Ishikawa (cell line): Measurements from ENCODE around the gene GRM3.

Source experiments
- CEBPB ChIP-seq: IDR thresholded peaks from 2 replicates; pipeline ENCODE4 v1.6.1; 2012
- CREB1 ChIP-seq: IDR thresholded peaks from 2 replicates; pipeline ENCODE4 v1.6.1; 2012; ENCODE audit warnings: low read depth
- EGR1 ChIP-seq: IDR thresholded peaks from 2 replicates; pipeline ENCODE4 v1.6.1; 2012
- EP300 ChIP-seq: IDR thresholded peaks from 2 replicates; pipeline ENCODE4 v1.6.1; 2012; ENCODE audit warnings: borderline replicate concordance
- FOXM1 ChIP-seq: IDR thresholded peaks from 2 replicates; pipeline ENCODE4 v1.6.1; 2012; ENCODE audit warnings: low read depth, borderline replicate concordance
- NFIC ChIP-seq: IDR thresholded peaks from 2 replicates; pipeline ENCODE4 v1.6.1; 2012
- RAD21 ChIP-seq: IDR thresholded peaks from 2 replicates; pipeline ENCODE4 v1.6.1; 2012; ENCODE audit warnings: low read depth
- TAF1 ChIP-seq: IDR thresholded peaks from 2 replicates; pipeline ENCODE4 v1.6.1; 2012; ENCODE audit warnings: low read depth, mild to moderate bottlenecking
- TEAD4 ChIP-seq: IDR thresholded peaks from 2 replicates; pipeline ENCODE4 v1.6.1; 2012
- YY1 ChIP-seq: IDR thresholded peaks from 2 replicates; pipeline ENCODE4 v1.6.1; 2012; ENCODE audit warnings: low read depth
- TF ChIP-seq, protein P1 (sequence below): IDR thresholded peaks from 2 replicates; pipeline ENCODE4 v1.6.1; 2012; ENCODE audit warnings: low read depth, mild to moderate bottlenecking
- TF ChIP-seq, protein P2 (sequence below): IDR thresholded peaks from 2 replicates; pipeline ENCODE4 v1.6.1; 2012
- TF ChIP-seq, protein P3 (sequence below): IDR thresholded peaks from 2 replicates; pipeline ENCODE4 v1.6.1; 2012

DNA sequence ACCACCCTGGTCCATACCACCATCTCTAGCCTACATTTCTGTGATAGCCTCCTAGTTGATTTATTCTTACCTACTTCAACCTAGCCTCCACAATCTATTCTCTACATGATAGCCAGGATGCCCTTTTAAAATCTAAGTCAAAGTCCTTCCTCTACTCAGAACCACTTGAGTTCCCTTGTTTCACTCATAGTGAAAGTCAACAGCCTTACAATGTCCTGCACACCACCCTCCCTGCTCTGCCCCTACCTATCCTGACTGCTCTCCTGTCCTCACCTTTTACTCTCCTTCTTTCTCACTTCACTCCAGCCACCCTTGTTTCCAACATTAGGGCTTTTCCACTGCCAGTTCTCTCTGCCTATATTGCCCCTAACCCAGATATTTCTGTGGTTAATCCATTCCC is 146.7 kb downstream of the GRM3 start:
- no peak for TF ChIP-seq YY1
- TF ChIP-seq TAF1: no peak
- TF ChIP-seq, protein P1, sequence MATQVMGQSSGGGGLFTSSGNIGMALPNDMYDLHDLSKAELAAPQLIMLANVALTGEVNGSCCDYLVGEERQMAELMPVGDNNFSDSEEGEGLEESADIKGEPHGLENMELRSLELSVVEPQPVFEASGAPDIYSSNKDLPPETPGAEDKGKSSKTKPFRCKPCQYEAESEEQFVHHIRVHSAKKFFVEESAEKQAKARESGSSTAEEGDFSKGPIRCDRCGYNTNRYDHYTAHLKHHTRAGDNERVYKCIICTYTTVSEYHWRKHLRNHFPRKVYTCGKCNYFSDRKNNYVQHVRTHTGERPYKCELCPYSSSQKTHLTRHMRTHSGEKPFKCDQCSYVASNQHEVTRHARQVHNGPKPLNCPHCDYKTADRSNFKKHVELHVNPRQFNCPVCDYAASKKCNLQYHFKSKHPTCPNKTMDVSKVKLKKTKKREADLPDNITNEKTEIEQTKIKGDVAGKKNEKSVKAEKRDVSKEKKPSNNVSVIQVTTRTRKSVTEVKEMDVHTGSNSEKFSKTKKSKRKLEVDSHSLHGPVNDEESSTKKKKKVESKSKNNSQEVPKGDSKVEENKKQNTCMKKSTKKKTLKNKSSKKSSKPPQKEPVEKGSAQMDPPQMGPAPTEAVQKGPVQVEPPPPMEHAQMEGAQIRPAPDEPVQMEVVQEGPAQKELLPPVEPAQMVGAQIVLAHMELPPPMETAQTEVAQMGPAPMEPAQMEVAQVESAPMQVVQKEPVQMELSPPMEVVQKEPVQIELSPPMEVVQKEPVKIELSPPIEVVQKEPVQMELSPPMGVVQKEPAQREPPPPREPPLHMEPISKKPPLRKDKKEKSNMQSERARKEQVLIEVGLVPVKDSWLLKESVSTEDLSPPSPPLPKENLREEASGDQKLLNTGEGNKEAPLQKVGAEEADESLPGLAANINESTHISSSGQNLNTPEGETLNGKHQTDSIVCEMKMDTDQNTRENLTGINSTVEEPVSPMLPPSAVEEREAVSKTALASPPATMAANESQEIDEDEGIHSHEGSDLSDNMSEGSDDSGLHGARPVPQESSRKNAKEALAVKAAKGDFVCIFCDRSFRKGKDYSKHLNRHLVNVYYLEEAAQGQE: no peak
- TF ChIP-seq CEBPB: no peak
- no peak for TF ChIP-seq NFIC
- TF ChIP-seq, protein P2, sequence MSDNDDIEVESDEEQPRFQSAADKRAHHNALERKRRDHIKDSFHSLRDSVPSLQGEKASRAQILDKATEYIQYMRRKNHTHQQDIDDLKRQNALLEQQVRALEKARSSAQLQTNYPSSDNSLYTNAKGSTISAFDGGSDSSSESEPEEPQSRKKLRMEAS: no peak
- TF ChIP-seq CREB1: no peak
- no peak for TF ChIP-seq RAD21
- no peak for TF ChIP-seq TEAD4
- no peak for TF ChIP-seq FOXM1
- TF ChIP-seq EGR1: no peak
- TF ChIP-seq EP300: no peak
- TF ChIP-seq, protein P3, sequence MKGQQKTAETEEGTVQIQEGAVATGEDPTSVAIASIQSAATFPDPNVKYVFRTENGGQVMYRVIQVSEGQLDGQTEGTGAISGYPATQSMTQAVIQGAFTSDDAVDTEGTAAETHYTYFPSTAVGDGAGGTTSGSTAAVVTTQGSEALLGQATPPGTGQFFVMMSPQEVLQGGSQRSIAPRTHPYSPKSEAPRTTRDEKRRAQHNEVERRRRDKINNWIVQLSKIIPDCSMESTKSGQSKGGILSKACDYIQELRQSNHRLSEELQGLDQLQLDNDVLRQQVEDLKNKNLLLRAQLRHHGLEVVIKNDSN: no peak
